ENCODE measurements around the gene NOTCH2.
"Not testable (repeated sequence)": the region's sequence is repeated elsewhere in the genome, so short reads cannot be mapped to it uniquely, and the experiment has no call there.

- TF ChIP-seq CTCF, POLR2A (IDR thresholded peaks at IDR 0.05): not testable (repeated sequence)
Measured at GRCh38 chr1:120111771-120112170, 42.3 kb upstream of the NOTCH2 start.

All from esophagus squamous epithelium (tissue), 4 donors.